GM19452 (cell line): ENCODE measurements around the gene BMP2K.
"Not testable (repeated sequence)": the region's sequence is repeated elsewhere in the genome, so short reads cannot be mapped to it uniquely, and the experiment has no call there.

Experiments
- ATAC-seq: cut with Tn5 transposase; IDR thresholded peaks from one replicate; pipeline ENCODE4 v1.9.1; 2021; ENCODE audit not compliant: unreplicated experiment

Gene BMP2K

DNA sequence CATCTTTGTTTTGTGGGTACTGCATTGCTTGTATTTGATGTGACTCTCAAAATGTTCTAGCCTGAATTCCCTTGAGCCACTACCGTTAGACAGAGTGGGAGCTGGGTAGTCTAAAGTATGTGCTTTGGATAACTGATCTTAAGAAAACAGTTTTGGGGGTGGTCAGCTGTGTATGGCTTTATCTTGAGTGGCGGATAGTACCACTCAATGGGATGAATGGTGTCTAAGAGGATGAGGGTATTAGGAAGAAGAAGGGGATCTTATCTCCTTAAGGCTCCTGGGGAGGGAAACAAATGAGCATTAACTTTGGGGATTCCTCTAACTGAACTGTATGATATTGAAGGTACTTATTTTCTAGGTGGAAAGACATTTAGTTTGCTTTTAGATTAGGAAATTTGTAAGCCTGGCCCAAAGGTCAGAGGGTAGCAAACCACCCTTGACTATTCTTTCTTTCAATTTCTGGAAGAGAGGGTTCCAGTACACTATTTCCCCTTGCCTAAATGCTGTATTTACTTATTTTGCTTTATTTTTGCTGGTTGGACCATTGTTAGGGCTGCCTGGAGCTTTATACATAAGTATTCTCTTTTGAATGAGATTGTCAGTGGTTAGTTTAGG, 11.3 kb downstream of the BMP2K start:
- ATAC-seq, result no peak

DNA sequence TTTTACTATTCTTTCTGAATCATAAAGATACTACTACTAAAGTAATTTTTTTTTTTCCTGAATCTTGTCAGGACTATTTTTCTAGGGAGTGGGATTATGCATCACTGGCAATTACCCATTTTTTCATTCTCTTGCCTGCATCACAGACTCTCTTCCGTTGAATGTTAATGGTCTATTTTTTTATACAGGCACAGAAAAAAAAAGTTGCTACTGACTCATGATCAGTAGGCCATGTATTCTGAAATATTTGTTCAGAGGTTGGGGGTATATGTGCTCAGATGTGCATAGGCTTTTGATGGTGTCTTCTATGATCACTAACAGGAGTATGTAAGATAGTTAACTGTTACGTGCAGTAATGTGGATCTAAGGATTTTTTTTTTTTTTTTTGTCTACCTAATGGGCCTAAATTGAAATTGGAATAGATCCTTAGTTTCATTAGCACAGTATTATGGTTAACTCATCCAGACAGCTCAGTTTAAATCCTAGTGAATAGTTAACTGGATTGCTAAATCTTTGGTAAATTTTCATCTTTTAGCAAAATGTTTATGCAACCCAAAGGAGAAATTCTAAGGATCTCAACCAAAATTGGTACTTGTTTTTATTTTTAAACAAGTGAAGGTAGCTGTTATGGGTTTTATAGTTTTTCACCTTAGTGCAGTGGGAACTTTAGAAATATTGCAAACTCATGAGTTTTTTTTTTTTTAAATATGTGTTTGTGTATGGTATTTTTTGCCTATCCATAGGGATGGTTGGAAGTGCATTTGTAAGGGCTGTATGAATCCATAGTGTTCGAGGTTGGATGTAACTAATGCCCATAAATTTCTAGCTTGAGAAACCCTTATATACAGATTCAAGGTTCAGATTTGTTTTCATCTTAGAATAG, 12.1 kb downstream of the BMP2K start:
- no peak for ATAC-seq

DNA sequence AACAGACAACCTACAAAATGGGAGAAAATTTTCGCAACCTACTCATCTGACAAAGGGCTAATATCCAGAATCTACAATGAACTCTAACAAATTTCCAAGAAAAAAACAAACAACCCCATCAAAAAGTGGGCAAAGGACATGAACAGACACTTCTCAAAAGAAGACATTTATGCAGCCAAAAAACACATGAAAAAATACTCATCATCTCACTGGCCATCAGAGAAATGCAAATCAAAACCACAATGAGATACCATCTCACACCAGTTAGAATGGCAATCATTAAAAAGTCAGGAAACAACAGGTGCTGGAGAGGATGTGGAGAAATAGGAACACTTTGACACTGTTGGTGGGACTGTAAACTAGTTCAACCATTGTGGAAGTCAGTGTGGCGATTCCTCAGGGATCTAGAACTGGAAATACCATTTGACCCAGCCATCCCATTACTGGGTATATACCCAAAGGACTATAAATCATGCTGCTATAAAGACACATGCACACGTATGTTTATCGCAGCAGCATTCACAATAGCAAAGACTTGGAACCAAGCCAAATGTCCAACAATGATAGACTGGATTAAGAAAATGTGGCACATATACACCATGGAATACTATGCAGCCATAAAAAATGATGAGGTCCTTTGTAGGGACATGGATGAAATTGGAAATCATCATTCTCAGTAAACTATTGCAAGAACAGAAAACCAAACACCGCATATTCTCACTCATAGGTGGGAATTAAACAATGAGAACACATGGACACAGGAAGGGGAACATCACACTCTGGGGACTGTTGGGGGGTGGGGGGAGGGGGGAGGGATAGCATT, 19.7 kb downstream of the BMP2K start:
- not testable (repeated sequence) for ATAC-seq

DNA sequence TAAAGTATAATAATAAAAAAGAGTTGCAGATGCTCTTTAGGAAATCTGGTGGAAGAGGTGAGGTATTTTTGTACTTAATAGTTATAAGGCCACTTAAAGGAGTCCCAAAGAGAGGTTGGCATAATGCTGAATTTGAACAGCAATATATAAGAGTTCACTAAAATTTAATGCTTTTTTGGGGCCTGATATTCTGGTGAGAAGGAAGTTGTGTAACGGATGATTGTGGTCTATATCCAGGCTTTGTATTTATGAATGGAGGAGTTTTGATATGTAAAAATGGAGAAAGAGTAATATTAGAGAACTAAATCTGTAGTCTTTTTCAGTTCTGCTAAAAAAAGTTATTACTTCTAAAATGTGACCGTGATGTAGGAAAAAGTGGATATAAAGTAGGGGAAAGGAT, 20.4 kb downstream of the BMP2K start:
- no peak for ATAC-seq

DNA sequence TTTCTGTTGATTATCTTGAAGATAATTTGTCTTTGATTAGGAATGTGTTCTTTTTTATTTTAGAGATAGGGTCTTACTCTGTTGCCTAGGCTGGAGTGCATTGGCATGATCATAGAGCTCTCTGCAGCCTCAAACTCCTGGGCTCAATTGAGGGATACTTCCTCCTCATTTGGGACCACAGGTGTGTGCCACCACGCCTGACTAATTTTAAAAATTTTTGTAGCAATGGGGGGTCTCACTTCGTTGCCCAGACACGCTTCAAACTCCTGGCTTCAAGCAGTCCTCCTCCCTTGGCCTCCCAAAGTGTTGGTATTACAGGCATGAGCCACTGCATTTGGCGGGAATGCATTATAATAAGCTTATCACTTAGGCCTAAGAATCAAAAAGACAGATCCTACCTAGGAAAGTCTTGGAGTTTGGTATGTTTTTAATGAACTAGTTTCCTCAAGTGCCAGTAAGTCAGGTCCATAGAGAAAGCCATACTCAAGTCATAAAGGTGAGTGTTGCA, 21.7 kb downstream of the BMP2K start:
- no peak for ATAC-seq

DNA sequence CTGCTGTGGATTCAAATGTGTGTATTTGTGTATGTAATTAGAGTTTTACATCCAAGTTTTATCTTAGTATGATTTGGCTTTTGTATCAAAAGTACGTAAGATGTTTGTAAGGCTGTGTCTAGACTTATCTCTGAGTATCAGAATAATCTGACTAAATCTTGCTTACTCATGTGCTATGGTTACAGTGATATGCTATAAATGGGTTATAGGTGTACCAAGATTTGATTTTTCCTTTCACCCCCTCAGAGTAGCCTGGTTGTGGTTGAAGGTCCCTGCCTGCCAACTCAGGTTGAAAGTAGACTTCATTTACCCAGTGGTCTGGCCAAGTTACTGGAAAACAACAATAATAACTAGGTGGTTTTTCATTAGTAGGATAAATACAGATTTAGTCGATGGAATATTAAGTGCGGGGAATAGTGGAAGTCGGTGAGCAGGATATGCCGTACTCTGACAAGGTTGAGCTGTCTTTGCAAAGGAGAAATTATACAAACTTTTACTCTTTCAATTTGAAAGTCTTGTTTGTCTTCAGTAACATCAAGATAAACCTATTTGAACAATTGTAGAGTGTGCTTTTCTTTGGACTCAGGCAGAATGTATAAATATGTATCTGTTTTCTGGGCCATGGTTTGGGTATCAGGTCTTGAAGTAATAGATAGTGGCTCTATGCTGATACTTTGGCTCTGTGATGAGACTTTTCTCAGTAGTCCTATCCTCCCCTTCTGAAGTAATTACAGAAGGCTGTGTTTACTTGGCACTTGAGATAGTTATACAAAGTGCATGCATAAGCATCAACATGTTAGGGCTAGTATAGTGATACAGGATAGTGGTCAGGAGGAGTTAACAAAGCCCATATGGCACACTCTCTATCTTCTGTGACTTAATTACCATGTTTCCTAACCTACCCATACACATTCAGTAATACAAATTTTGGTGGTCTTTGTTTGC, 23.7 kb downstream of the BMP2K start:
- ATAC-seq, result no peak

DNA sequence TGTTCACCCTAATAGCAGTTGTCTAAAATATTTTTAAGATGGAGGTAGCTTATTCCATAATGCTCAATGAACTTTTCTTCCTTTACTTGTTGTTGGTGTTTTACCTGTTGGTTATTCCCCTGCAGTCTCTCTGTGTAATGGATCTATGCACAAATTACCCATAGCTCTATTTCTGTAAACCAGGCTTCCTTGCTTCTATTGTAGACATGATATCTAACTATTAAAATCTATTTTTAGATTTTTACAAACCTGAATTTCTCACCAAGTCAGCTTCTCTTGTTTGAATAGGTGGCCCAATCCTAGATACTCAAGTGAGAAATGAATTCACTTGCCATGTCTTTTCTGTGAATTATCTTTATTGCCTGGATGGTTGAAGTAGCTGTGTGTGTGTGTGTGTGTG, 24.8 kb downstream of the BMP2K start:
- no peak for ATAC-seq

DNA sequence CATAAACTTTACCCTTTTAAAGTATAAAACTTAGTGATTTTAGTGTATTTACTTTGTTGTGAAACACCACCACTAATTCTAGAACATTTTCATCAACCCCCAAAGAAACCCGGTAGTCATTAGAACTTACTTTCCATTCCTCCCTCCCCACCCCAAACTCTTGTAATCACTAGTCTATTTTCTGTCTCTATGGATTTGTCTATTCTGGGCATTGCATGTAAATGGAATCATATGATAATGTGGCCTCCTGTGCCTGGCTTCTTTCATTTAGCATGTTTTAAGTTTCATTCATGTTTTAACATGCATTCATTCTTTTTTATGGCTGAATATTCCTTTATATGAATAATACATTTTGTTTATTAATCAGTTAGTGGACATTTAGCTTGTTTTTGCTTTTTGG, 27.8 kb downstream of the BMP2K start:
- ATAC-seq, result no peak

DNA sequence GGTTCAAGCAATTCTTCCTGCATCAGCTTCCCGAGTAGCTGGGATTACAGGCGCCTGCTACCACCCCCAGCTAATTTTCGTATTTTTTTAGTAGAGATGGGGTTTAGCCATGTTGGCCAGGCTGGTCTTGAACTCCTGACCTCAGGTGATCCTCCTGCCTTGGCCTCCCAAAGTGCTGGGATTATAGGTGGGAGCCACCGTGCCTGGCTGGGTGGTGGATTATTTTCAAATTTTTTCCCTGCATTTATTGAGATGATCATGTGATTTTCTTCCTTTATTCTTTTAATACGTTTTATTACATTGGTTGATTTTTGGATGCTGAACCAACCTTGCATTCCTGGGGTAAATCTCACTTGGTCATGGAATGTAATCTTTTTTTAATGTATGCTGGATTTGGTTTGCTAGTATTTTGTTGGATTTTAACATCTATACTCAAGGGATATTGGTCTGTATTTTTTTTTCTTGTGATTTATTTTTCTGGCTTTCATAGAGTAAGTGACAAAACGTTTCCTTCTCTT, 30.9 kb downstream of the BMP2K start:
- ATAC-seq, result no peak

DNA sequence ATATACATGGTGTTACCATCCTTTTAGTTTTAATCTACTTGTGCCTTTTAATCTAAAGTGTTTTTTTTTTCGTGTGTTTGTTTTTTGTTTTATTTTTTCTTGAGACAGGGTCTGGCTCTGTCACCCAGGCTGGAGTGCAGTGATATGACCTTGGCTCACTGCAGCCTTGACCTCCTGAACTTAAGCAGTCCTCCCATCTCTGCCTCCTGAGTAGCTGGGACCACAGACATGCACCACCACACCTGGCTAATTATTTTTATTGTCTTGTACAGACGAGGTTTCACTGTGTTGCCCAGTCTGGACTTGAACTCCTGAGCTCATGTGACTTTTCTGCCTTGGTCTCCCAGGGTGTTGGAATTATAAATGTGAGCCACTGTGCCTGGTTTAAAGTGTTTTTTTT, 33.1 kb downstream of the BMP2K start:
- ATAC-seq, result no peak

DNA sequence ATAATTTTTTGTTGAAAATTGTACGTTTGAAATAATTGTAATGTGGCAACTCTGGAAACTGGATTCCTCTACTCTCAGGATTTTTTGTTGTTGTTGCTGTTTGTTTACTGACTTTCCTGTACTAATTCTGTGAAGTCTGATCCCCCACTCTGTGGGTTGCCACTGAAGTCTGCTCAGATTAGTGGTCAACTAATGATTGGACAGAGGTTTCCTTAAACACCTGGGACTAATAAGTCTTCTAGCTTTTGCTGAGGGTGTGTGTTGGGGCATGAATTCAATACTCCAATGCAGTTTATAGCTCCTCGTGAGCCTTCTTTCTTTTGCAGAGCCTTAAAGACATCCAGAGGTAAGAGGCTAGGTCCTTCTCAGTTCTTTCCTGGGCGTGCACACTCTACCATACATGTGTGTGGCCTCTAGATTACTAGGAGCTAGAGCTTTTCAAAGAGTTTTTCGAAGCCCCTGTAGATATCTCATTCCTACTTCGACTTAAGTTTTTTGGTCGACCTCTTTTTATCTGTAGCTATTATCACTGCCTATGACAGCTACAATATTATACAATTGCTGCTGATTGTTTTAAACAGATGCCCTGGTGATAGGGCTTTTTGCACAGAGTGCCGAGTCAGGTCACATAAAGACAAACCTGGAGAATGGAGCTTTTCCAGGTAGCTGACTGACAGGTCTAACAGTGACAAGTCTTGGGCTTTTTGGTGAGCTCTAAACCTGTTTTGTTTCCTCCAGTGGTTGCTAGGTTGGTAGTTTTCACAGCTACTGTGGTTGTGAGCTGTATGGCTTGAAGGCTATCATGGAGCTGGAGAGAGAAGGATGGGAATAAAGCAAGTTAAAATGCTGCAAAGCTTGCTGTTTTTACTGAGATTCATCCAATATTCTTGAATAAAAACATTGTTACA, 34.0 kb downstream of the BMP2K start:
- no peak for ATAC-seq

DNA sequence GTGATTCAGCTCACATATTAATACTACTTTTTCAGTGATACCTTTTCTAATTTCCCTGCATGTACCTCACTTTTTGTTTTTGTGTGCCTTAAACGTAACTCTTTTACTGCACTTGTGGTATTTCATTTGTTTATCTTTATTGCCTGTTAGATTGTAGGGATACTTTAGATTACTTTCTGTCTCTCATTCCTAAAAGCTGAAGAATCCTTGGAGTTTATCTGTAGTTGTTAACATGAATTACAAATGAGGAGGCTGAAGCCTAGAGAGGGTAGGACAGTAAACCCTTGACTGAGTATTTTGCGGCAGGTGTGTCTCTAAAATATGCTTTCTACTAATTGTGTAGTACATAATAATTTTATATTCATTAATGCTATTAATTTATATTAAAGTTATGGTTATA, 34.9 kb downstream of the BMP2K start:
- ATAC-seq, result no peak

DNA sequence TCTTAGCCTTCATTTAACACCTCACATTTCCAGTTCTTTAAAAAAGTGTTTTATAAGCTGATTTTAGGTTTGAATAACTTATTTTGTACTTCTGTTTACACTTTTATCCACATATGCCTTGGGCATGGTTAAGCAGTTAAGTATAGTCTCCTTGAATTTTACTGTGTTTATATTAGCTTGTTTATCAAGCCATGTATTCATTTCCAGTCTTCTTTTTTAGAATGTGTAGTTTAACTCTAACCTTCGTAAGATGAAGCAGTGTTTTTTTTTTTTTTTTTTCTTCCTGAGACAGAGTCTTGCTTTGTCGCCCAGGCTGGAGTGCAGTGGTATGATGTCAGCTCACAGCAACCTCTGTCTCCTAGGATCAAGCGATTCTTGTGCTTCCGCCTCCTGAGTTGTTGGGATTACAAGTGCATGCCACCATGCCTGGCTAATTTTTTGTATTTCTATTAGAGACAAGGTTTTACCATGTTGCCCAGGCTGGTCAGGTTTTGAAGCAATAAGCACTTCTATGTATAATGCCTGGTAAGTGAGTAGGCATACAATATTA, 42.5 kb downstream of the BMP2K start:
- no peak for ATAC-seq

DNA sequence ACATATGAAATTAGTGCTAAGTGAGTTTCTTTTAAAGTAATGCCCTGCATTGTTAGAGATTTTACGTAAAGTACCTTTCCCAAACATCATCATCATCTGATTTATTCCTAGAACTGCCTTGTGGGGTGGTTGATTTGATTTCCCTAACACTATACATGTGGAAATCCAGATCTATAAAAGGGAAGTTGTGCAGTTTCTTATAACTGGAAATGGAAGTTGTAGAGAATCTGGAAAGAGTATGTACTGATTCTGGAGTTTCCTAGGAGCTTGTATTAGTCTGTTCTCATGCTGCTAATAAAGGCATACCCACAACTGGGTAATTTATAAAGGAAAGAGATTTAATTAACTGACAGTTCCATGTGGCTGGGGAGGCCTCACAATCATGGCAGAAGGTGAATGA, 47.9 kb downstream of the BMP2K start:
- ATAC-seq, result no peak

DNA sequence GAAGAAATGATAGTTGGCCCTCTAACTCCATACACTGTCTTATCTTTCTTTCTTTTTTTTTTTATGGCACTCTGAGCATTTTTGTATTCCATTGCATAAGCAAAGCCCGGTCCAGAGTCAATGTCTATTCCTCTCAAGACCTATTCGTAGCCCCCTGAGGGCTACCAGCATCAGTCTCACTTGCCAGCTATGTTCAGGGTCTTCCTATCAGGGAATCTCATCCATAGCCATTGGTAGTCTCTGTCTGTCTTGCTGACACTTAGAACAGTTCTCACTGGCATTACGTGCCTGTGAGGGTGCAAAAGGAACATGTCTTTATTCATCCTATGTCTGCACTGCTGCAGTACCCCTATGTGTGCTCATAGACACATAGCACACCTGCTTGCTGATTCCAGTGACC, 51.0 kb downstream of the BMP2K start:
- ATAC-seq, result no peak

DNA sequence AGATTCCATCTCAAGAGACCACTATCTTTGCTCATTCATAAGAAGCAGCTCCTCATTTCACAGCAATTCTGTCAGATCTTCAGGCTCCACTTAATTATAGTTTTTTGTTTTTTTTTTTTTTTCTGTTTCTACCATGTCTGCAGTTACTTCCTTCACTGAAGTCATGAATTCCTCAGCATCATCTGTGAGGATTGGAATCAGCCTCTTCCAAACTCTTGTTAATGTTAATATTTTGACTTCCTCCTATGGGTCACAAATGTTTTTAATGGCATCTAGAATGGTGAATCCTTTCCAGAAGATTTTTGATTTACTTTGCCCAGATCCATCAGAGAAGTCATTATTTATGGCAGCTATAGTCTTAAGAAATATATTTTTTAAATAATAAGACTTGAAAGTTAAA, 53.1 kb downstream of the BMP2K start:
- no peak for ATAC-seq

DNA sequence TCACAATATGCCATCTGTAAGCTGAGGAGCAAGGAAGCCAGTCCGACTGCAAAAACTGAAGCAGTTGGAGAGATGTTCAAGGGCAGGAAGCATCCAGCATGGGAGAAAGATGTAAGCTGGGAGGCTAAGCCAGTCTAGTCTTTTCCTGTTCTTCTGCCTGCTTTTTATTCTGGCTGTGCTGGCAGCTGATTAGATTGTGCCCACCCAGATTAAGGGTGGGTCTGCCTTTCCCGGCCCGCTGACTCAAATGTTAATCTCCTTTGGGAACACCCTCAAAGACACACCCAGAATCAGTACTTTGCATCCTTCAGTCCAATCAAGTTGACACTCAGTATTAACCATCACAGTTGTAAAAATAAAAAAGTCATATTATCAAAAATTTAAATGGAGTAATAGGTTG, 63.5 kb downstream of the BMP2K start:
- ATAC-seq, result not testable (repeated sequence)

DNA sequence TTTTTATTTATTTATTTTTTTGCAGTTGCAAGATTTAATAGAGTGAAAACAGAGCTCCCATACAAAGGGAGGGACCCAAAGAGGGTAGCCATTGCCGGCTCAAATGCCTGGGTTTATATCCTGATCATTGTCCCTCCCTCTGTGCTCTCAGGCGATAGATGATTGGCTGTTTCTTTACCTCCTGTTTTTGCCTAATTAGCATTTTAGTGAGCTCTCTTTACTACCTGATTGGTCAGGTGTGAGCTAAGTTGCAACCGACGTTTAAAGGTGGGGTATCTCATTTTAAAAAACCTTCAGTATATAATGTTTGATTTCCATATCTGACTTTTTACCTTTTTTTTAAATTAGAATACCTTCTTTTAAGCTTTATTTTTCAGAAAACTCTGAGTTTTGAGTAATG, 64.1 kb downstream of the BMP2K start:
- ATAC-seq, result not testable (repeated sequence)

DNA sequence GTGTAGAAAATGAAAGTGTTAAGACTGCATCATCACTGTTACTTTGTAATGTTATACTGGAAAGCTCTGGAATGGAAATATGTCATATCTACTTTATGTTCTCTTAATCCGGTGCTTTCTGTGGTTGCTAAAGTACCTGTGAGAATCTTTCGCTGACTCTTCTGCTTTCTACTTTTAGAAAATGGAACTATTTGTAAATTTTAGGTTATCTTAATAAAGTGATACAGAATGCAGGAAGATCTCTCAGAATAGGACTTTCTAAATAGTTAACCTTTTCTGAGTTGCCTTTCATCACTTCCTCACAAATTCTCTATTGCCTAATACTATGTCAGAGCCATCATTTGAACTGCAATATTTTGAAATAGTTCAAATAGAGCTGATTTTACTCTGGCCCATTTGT, 69.3 kb downstream of the BMP2K start:
- ATAC-seq, result no peak
